Head of caudate nucleus (tissue), 42 donors: ENCODE results near the gene ALDH8A1.

ENCODE experiments used
- DNase-seq, 42 donors: peaks; one replicate each; pipeline versions ENCODE4 v3.0.0 to v3.0.0-alpha.2; 2020 to 2021; ENCODE audit warnings: mixed read lengths in 7 of 42
- intact Hi-C: fragments of 100-400 bp; cut with DNase I; formaldehyde crosslinking; loops from one replicate; pipeline ENCODE4 v1.15.0; 2022

Gene ALDH8A1

GRCh38 chr6:134884752-134885151 is 65.1 kb downstream of the ALDH8A1 start:
- DNase-seq, result no peak
- intact Hi-C loops, result loop anchor here (10.0 kb wide), 1 partner anchor 730 kb away; no protein-coding TSS in a partner anchor

GRCh38 chr6:134883314-134883713 is 66.6 kb downstream of the ALDH8A1 start:
- intact Hi-C loops, result loop anchor here (10.0 kb wide), 1 partner anchor 729 kb away; no protein-coding TSS in a partner anchor

GRCh38 chr6:134882426-134883038 is 67.4 kb downstream of the ALDH8A1 start:
- intact Hi-C loops, result loop anchor here (10.0 kb wide), 1 partner anchor 728 kb away; no protein-coding TSS in a partner anchor
- peak; percentile 8 to 90 (median 75) for DNase-seq

More at GRCh38 chr6:134883314-134883713, 66.6 kb downstream of the ALDH8A1 start:
- DNase-seq, result no peak

GRCh38 chr6:134880487-134881190 is 69.3 kb downstream of the ALDH8A1 start:
- DNase-seq, result no peak
- intact Hi-C loops, result loop anchor here (10.0 kb wide), 1 partner anchor 726 kb away; no protein-coding TSS in a partner anchor

GRCh38 chr6:134878136-134878535 is 71.8 kb downstream of the ALDH8A1 start:
- intact Hi-C loops, result no loop called here
- no peak for DNase-seq

GRCh38 chr6:134875367-134875766 is 74.5 kb downstream of the ALDH8A1 start:
- intact Hi-C loops, result no loop called here
- no peak for DNase-seq

- intact Hi-C loops, result no loop called here
- no peak for DNase-seq
Observed at GRCh38 chr6:134873500-134874388, 76.2 kb downstream of the ALDH8A1 start.

GRCh38 chr6:134870677-134871498 is 79.0 kb downstream of the ALDH8A1 start:
- intact Hi-C loops, result no loop called here
- no peak for DNase-seq

- DNase-seq, result no peak
- intact Hi-C loops, result no loop called here
Observed at GRCh38 chr6:134868812-134869211, 81.1 kb downstream of the ALDH8A1 start.
